ENCODE measurements around the gene TCP11L1. TPM values are rescaled to one million over a fixed set of nuclear protein-coding genes. Genes with fewer than 3 reads are reported as not detected.
"Not testable (repeated sequence)": the region's sequence is repeated elsewhere in the genome, so short reads cannot be mapped to it uniquely, and the experiment has no call there.

Gene TCP11L1
- total RNA-seq, 1 experiment from 2014 or later, result 5.3 TPM

- in situ Hi-C loops (cut with HindIII; ENCODE audit: low pct_unique_long_range_greater_than_20kb, low sequenced_read_pairs), result no loop called here
Measured at GRCh38 chr11:33060271-33060670, 20.9 kb downstream of the TCP11L1 start.

GRCh38 chr11:33062137-33062536, 22.8 kb downstream of the TCP11L1 start:
- in situ Hi-C loops (cut with HindIII; ENCODE audit: low pct_unique_long_range_greater_than_20kb, low sequenced_read_pairs), result no loop called here
- no peak for DNase-seq (ENCODE audit: low read depth)

More at GRCh38 chr11:33060271-33060670, 20.9 kb downstream of the TCP11L1 start:
- DNase-seq (ENCODE audit: low read depth), result no peak

DNA sequence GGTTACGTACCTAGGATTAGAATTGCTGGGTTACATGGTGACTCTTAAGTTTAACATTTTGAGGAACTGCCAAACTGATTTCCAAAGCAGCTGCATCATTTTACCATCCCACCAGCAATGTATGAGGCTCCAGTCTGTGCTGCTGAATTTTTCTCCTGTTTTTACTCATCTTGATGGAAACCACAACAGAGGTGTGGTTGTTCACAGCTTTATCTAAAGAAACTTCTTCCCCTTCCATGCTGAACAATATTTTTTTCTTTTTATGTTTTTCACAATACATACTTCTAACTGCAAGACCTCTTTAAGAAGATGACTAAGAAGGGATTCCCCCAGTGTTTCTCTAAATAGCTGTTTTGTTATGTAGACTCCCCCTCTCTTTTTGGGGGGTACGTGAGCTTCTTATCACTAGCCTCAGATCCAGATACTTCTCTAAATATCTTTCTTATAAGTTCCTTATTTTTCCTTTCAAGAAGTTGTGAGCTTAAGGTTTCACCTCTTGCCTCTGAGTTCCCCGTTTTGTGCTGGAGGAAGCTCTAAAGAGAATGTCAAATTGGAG, 24.0 kb downstream of the TCP11L1 start:
- DNase-seq (ENCODE audit: low read depth), result no peak
- in situ Hi-C loops (cut with HindIII; ENCODE audit: low pct_unique_long_range_greater_than_20kb, low sequenced_read_pairs), result no loop called here

DNA sequence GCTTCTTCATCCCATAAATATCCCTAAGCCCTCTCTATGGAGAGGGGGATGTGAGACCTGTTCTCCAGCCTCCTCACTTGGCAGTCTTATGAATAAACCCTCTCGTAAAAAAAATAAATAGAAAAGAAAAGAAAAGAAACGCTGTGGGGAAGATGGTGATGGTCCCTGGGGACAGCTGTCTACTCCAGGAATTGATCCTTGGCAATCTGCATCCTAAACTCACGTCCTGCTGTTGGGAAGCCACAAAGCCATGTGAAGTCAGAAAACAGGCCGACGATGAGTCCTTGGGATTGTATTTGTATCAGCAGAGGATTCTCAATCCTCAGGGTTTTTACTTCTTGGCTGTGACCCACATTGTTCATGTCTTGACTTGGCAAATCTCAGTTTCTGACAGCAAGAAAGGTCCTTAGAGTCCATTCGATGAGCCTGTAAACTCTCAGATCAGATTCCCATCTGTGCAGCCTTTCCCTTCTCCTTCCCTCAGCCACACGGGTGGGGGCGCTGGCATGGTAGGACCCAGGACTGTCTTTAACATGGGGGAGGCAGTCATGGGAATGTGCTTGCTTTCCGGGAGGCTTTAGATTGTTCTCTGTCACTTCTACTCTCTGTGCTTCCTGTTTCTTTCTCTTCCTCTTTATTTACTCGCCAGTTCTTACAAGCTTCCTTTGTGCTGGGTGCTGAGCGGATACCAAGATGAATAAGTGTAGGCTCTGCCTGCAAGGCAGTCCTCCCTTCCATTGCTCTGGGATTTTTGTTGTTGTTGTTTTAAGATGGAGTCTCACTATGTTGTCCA, 24.9 kb downstream of the TCP11L1 start:
- in situ Hi-C loops (cut with HindIII; ENCODE audit: low pct_unique_long_range_greater_than_20kb, low sequenced_read_pairs), result no loop called here
- DNase-seq (ENCODE audit: low read depth), result no peak

DNA sequence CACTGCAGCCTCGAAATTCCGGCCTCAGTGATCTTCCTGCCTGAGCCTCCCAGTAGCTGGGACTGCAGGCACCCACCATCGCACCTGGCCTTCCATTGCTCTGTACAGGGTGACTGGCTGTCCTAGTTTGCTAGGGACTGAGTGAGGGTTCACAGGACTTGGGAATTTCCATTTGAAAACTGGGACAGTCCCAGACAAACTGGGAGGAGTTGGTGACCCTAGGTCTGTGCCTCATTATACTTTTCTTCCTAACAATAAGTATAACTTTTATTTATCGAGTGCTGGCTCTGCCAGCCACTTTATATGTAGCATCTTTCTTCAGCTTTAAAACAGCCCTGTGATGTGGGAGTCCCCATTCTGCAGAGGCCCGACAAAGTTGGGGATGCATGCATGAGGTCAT, 25.5 kb downstream of the TCP11L1 start:
- in situ Hi-C loops (cut with HindIII; ENCODE audit: low pct_unique_long_range_greater_than_20kb, low sequenced_read_pairs), result no loop called here
- DNase-seq (ENCODE audit: low read depth), result no peak

GRCh38 chr11:33065445-33066178, 26.2 kb downstream of the TCP11L1 start:
- in situ Hi-C loops (cut with HindIII; ENCODE audit: low pct_unique_long_range_greater_than_20kb, low sequenced_read_pairs), result no loop called here
- peak; percentile 34 for DNase-seq (ENCODE audit: low read depth)

- DNase-seq (ENCODE audit: low read depth), result no peak
- in situ Hi-C loops (cut with HindIII; ENCODE audit: low pct_unique_long_range_greater_than_20kb, low sequenced_read_pairs), result no loop called here
Measured at GRCh38 chr11:33067294-33067693, 27.9 kb downstream of the TCP11L1 start.

- DNase-seq (ENCODE audit: low read depth), result no peak
Measured at GRCh38 chr11:33068611-33069340, 29.4 kb downstream of the TCP11L1 start.

GRCh38 chr11:33072465-33072864, 33.1 kb downstream of the TCP11L1 start:
- no peak for DNase-seq (ENCODE audit: low read depth)
- in situ Hi-C loops (cut with HindIII; ENCODE audit: low pct_unique_long_range_greater_than_20kb, low sequenced_read_pairs), result no loop called here

More at GRCh38 chr11:33068611-33069340, 29.4 kb downstream of the TCP11L1 start:
- in situ Hi-C loops (cut with HindIII; ENCODE audit: low pct_unique_long_range_greater_than_20kb, low sequenced_read_pairs), result no loop called here

DNA sequence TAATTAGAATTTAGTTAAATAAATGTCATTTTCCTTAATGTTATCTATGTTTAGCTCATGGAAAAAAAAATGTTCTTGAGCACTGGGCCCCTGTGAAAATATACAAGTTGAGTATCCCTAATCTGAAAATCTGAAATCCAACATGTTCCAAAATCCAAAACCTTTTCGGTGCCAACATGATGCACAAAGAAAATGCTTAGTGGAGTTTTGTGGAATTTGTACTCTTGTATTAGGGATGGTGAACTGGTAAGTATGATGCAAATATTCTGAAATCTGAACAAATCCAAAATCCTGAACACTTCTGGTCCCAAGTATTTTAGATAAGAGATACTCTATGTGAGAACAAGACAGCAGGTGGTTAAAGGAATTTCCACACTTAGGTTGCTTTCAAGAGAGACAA, 44.5 kb downstream of the TCP11L1 start:
- DNase-seq (ENCODE audit: low read depth), result no peak
- in situ Hi-C loops (cut with HindIII; ENCODE audit: low pct_unique_long_range_greater_than_20kb, low sequenced_read_pairs), result no loop called here

GRCh38 chr11:33086017-33086416, 46.6 kb downstream of the TCP11L1 start:
- in situ Hi-C loops (cut with HindIII; ENCODE audit: low pct_unique_long_range_greater_than_20kb, low sequenced_read_pairs), result no loop called here
- DNase-seq (ENCODE audit: low read depth), result no peak

GRCh38 chr11:33089776-33090175, 50.4 kb downstream of the TCP11L1 start:
- in situ Hi-C loops (cut with HindIII; ENCODE audit: low pct_unique_long_range_greater_than_20kb, low sequenced_read_pairs), result no loop called here
- peak; percentile 30 for DNase-seq (ENCODE audit: low read depth)

DNA sequence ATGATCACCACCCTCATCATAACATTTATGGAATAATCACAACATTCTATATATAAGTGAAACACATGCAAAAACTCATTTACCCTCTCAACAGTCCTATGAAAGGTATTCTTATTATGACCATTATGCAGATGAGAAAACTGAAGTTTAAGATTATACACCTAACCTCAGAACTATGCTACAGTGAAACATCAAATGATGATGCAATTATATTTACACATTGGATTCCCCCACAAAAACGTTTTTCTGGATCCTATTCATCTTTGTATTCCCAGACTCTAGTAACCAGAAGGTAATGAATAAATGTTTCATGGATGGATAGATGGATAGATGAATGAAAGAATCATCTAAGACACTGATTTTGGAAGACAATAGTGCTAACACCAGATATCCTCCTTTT, 54.8 kb downstream of the TCP11L1 start:
- in situ Hi-C loops (cut with HindIII; ENCODE audit: low pct_unique_long_range_greater_than_20kb, low sequenced_read_pairs), result no loop called here
- DNase-seq (ENCODE audit: low read depth), result no peak

DNA sequence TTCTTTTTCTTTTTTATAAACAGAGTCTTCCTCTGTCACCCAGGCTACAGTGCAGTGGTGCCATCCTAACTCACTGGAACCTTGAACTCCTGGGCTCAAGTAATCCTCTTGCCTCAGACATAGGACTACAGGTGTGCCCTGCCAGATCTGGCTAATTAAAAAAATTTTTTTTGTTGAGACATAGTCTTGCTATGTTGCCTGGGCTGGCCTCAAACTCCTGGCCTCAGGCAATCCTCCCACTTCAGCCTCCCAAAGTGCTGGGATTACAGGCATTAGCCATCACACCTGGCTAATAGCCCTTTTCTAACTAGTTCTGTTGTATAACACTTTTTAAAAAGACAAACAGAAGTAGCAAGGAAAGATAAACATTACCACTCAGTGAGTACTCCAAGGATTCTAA, 64.5 kb downstream of the TCP11L1 start:
- in situ Hi-C loops (cut with HindIII; ENCODE audit: low pct_unique_long_range_greater_than_20kb, low sequenced_read_pairs), result no loop called here
- no peak for DNase-seq (ENCODE audit: low read depth)

- in situ Hi-C loops (cut with HindIII; ENCODE audit: low pct_unique_long_range_greater_than_20kb, low sequenced_read_pairs), result no loop called here
- no peak for DNase-seq (ENCODE audit: low read depth)
Measured at GRCh38 chr11:33109294-33109895, 70.0 kb downstream of the TCP11L1 start.

DNA sequence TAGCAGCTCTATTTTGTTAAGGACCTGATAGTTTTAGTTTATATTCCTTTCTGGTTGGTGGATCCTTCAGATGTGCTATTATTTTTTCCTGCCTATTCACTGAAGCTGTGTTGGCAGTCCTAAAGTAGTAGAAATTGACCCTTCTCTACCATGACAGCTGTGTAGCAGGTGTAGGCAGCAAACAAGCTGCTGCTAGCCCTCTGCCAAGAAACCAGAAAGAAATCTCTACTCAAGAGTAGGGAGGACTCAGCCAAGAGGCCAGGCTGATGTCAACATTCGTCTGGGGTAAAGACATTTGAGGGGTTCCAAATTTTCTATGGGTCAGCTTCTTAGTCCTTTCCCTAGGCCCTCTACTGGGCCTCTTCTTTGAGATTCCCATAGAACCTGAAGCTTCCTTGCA, 70.7 kb downstream of the TCP11L1 start:
- no peak for DNase-seq (ENCODE audit: low read depth)
- in situ Hi-C loops (cut with HindIII; ENCODE audit: low pct_unique_long_range_greater_than_20kb, low sequenced_read_pairs), result no loop called here

DNA sequence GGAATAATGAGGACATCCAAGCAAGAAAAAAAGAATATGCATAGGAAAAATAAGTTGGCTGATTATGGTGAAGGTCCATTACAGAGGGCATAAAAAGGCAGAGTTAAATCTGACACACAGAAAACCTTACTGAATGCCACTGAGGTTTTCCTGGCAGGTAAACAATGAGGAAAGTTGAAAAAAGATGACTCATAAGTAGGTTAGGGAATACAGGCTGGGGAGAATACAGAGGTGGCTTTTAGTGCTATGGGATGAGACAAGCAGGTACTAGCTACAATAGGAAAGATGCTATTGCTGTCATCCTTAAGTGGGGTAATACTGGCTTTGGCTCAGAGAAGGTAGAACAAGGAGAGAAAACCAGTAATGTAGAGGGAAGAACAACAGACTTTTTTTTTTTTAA, 77.2 kb downstream of the TCP11L1 start:
- DNase-seq (ENCODE audit: low read depth), result peak; percentile 41
- in situ Hi-C loops (cut with HindIII; ENCODE audit: low pct_unique_long_range_greater_than_20kb, low sequenced_read_pairs), result no loop called here

DNA sequence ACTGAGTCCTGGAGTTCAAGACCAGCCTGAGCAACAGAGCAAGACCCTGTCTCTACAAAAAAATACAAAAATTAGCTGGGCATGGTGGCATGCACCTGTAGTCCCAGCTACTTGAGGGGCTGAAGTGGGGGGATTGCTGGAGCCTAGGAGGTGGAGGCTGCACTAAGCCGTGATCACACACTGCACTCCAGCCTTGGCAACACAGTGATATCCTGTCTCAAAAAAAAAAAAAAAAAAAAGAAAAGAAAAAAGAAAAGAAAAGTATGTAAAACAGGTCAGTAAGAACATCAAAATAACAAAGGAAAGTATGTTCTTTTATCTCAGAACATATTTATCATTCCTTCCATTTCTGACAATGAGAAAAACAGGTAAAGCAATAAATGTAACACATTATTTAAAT, 83.3 kb downstream of the TCP11L1 start:
- DNase-seq (ENCODE audit: low read depth); in situ Hi-C loops (cut with HindIII; ENCODE audit: low pct_unique_long_range_greater_than_20kb, low sequenced_read_pairs): not testable (repeated sequence)

Data from Caki2 (cell line).